Ishikawa (cell line): ENCODE results near the gene TMEM178B.

Experiments
- CEBPB ChIP-seq: IDR thresholded peaks from 2 replicates; pipeline ENCODE4 v1.6.1; 2012
- CREB1 ChIP-seq: IDR thresholded peaks from 2 replicates; pipeline ENCODE4 v1.6.1; 2012; ENCODE audit warnings: low read depth
- EP300 ChIP-seq: IDR thresholded peaks from 2 replicates; pipeline ENCODE4 v1.6.1; 2012; ENCODE audit warnings: borderline replicate concordance
- MAX ChIP-seq: IDR thresholded peaks from 2 replicates; pipeline ENCODE4 v1.6.1; 2012
- RAD21 ChIP-seq: IDR thresholded peaks from 2 replicates; pipeline ENCODE4 v1.6.1; 2012; ENCODE audit warnings: low read depth
- REST ChIP-seq: IDR thresholded peaks from 2 replicates; pipeline ENCODE4 v1.6.1; 2012; ENCODE audit warnings: low read depth, mild to moderate bottlenecking
- TAF1 ChIP-seq: IDR thresholded peaks from 2 replicates; pipeline ENCODE4 v1.6.1; 2012; ENCODE audit warnings: low read depth, mild to moderate bottlenecking
- TCF12 ChIP-seq: IDR thresholded peaks from 2 replicates; pipeline ENCODE4 v1.6.1; 2012; ENCODE audit warnings: low read depth
- YY1 ChIP-seq: IDR thresholded peaks from 2 replicates; pipeline ENCODE4 v1.6.1; 2012; ENCODE audit warnings: low read depth
- ZBTB7A ChIP-seq: IDR thresholded peaks from 2 replicates; pipeline ENCODE4 v1.6.1; 2012; ENCODE audit warnings: low read depth

GRCh38 chr7:141370650-141371049, 296.8 kb downstream of the TMEM178B start:
- TF ChIP-seq REST (no peak), ZBTB7A (no peak), TAF1 (no peak), EP300 (no peak), CREB1 (no peak), MAX (no peak), CEBPB (no peak), YY1 (no peak), RAD21 (no peak), TCF12 (no peak)
